ENCODE results near the gene LST1. TPM values are rescaled to one million over a fixed set of nuclear protein-coding genes. Genes with fewer than 3 reads are reported as not detected.

Gene LST1
- total RNA-seq, 1 experiment from 2014 or later: not detected

- ChIA-PET CTCF (interaction anchor here (0.6 to 2.6 kb wide), 3 partner anchors 12 to 33 kb away, joined by 3 to 11 read pairs (median 5); no protein-coding TSS in a partner anchor), POLR2A (no interaction called here)
- H3K36me3 ChIP-seq (ENCODE audit: control insufficient read depth, insufficient read depth, low read length): no peaks in the 10 kb centered on the region
- H3K9me3 ChIP-seq (ENCODE audit: control insufficient read depth, insufficient read depth, low read depth, low read length): no peaks in the 10 kb centered on the region
- no peak for TF ChIP-seq SIN3A (IDR thresholded peaks at IDR 0.05; ENCODE audit: borderline replicate concordance, insufficient read depth, low read depth, low read length)
- TF ChIP-seq POLR2AphosphoS5 (IDR thresholded peaks at IDR 0.05; ENCODE audit: low read depth, low read length): no peak
- no peak overlapping the region for H3K27ac ChIP-seq (ENCODE audit: low read length)
- intact Hi-C loops (cut with micrococcal nuclease; ENCODE audit: unreplicated experiment) (no loop called here), in situ Hi-C loops (cut with HindIII; ENCODE audit: low pct_unique_long_range_greater_than_20kb, low sequenced_read_pairs) (no loop called here)
- H3K27me3 ChIP-seq (ENCODE audit: control insufficient read depth, insufficient read depth, low read length): no peaks in the 10 kb centered on the region
- no TSS peak for BruUV-seq (replicated peaks)
- ATAC-seq: no peak
- H3K4me3 ChIP-seq (ENCODE audit: low read depth in 2 of 2, low read length in 2 of 2): no peak overlapping the region
- DNase-seq (ENCODE audit: low read depth, low spot score): no peak
- peaks cover 10% of the 10 kb centered on the region for H3K4me1 ChIP-seq (ENCODE audit: control insufficient read depth, insufficient read depth, low read length)
Measured at GRCh38 chr6:31573239-31574105, 12.6 kb upstream of the LST1 start.

GRCh38 chr6:31574106-31575061 is 11.7 kb upstream of the LST1 start:
- BruUV-seq (replicated peaks): no TSS peak
- peaks cover 15% of the 10 kb centered on the region for H3K4me1 ChIP-seq (ENCODE audit: control insufficient read depth, insufficient read depth, low read length)
- intact Hi-C loops (cut with micrococcal nuclease; ENCODE audit: unreplicated experiment): no loop called here
- POLR2A ChIA-PET: interaction anchor here (0.5 kb wide), 2 partner anchors 9 to 50 kb away, joined by 3 read pairs; no protein-coding TSS in a partner anchor
- no peak for ATAC-seq
- in situ Hi-C loops (cut with HindIII; ENCODE audit: low pct_unique_long_range_greater_than_20kb, low sequenced_read_pairs): no loop called here
- TF ChIP-seq TCF7L2 (IDR thresholded peaks at IDR 0.05; ENCODE audit: low read depth, low read length) (no peak), POLR2AphosphoS5 (IDR thresholded peaks at IDR 0.05; ENCODE audit: low read depth, low read length) (no peak), SIN3A (IDR thresholded peaks at IDR 0.05; ENCODE audit: borderline replicate concordance, insufficient read depth, low read depth, low read length) (no peak), REST (IDR thresholded peaks at IDR 0.05; ENCODE audit: insufficient read depth in 1 of 2, low read depth in 2 of 2, low read length in 1 of 2) (no peak), CTCF (IDR thresholded peaks at IDR 0.05) (no peak)
- H3K9me3 ChIP-seq (ENCODE audit: control insufficient read depth, insufficient read depth, low read depth, low read length): no peaks in the 10 kb centered on the region
- CTCF ChIA-PET: interaction anchor here (0.6 to 2.6 kb wide), 4 partner anchors 11 to 32 kb away, joined by 3 to 11 read pairs (median 6); no protein-coding TSS in a partner anchor
- no peaks in the 10 kb centered on the region for H3K36me3 ChIP-seq (ENCODE audit: control insufficient read depth, insufficient read depth, low read length)
- no peak overlapping the region for H3K4me3 ChIP-seq (ENCODE audit: low read depth in 2 of 2, low read length in 2 of 2)
- H3K27me3 ChIP-seq (ENCODE audit: control insufficient read depth, insufficient read depth, low read length): no peaks in the 10 kb centered on the region
- DNase-seq (ENCODE audit: low read depth, low spot score): no peak
- H3K27ac ChIP-seq (ENCODE audit: low read length): no peak overlapping the region
